Measurements from ENCODE around the gene KRTAP1-3.
"Not testable (repeated sequence)": the region's sequence is repeated elsewhere in the genome, so short reads cannot be mapped to it uniquely, and the experiment has no call there.

Gene KRTAP1-3

GRCh38 chr17:41010441-41010840 is 24.2 kb downstream of the KRTAP1-3 start:
- DNase-seq (ENCODE audit: low read depth in 2 of 2): no peak

DNA sequence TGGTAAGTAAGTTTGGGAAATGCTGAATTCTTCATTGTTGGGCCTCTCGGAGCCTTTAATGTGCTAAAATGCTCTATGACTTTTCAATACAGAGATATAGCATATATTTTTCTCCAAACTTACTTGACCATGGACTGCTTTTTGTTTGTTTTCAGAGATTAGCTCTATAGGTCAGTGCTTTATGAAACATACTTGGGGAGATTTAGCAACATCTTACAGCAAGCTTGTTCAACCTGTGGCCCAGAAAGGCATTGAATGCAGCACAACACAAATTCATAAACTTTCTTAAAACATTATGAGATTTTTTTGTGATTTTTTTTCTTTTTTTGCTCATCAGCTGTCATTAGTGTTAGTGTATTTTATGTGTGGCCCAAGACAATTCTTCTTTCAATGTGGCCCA is 24.7 kb downstream of the KRTAP1-3 start:
- DNase-seq (ENCODE audit: low read depth in 2 of 2): no peak

- no peak for DNase-seq (ENCODE audit: low read depth in 2 of 2)
Observed at GRCh38 chr17:41009301-41009760, 25.3 kb downstream of the KRTAP1-3 start.

- DNase-seq (ENCODE audit: low read depth in 2 of 2): no peak
Observed at GRCh38 chr17:41008811-41009210, 25.9 kb downstream of the KRTAP1-3 start, which contains the start of gene KRTAP3-1. Gene KRTAP3-1 (minus strand): TSS chr17:41009128. CDS start chr17:41009074, 54 bp downstream.

GRCh38 chr17:41004397-41004796 is 30.3 kb downstream of the KRTAP1-3 start:
- no peak for DNase-seq (ENCODE audit: low read depth in 2 of 2)

DNA sequence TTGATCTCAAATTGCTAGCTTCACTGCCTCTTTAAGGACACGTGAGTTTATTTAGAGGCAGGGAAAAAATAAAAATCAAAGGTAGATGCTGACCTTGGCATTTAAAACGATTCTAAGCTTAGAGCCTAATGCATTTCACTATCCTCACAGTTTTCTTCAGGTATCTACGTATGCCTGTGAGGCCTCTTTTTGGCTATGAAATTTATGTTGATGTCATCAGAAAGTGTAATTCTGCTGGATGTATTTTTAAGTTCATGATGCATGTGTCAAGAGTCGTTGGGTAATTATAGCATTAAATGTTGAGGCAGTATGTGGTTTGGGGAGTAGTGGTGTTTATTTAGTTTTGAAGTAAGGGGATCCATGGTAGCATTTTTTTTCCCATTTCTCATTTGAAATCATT is 30.7 kb downstream of the KRTAP1-3 start:
- DNase-seq (ENCODE audit: low read depth in 2 of 2): no peak

DNA sequence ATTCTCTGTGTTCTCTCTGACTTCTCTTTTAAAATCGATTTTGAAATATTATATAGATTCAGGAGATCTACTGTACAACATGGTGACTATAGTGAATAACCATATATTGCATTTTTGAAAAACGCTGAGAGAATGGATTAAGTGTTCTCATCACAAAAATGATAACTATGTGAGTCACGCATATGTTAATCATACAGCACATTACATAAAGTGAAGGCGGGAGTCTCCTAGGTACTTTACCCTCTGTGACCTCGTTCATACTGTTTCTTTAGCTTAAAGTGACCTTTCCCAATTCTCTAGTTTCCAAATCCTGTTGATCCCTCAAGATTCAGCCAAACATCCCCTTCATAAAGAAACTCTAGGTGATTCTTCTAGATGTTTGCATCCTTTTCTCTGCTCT is 31.9 kb downstream of the KRTAP1-3 start:
- no peak for DNase-seq (ENCODE audit: low read depth in 2 of 2)

DNA sequence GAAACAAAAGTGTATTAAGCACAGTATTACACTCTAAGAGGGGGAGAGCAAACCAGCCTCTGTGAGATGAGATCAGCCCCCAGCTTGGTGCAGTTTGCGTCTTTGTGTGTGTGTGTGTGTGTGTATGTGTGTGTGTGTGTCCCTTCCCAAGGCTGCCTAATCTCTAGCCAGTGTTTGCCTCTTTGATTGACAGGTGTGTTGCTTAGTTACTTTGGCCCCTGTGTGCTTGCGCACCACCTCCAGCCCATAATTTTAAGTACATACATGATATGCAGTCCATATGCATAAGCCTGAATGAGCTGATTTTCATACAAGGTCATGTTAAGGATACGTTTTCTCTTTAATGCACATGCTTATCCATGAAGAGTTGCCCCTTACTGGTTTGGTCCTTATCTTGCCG is 32.9 kb downstream of the KRTAP1-3 start:
- no peak for DNase-seq (ENCODE audit: low read depth in 2 of 2)

DNA sequence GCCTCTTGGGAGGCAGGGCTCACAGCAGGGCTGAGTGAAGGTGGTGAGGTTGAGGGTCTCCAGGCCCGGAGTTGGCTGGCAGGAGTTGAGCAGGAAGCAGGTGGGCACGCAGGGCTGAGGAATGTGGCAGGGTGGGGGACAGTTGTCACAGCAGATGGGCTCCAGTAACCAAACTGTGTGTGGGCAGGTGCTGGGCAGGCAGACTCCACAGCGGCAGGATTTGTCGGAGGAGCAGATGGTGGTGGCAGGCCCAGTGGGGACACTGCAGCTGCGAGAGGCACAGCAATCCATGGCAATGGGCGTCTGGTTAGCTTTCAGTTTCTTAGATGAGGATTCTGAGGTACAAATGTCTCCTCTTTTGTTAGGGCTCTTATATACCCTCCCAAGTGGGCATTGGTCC is 35.1 kb downstream of the KRTAP1-3 start, which contains the start of gene KRTAP3-2:
TSS of gene KRTAP3-2 (minus strand) at position 344 of the 400 bp plus-strand sequence. CDS start at position 291, 53 bp downstream.
- DNase-seq (ENCODE audit: low read depth in 2 of 2): not testable (repeated sequence)

GRCh38 chr17:40997361-40997760 is 37.3 kb downstream of the KRTAP1-3 start:
- DNase-seq (ENCODE audit: low read depth in 2 of 2): no peak

GRCh38 chr17:40996829-40997228 is 37.8 kb downstream of the KRTAP1-3 start:
- no peak for DNase-seq (ENCODE audit: low read depth in 2 of 2)

- DNase-seq (ENCODE audit: low read depth in 2 of 2): no peak
Observed at GRCh38 chr17:40995116-40995515, 39.6 kb downstream of the KRTAP1-3 start.

DNA sequence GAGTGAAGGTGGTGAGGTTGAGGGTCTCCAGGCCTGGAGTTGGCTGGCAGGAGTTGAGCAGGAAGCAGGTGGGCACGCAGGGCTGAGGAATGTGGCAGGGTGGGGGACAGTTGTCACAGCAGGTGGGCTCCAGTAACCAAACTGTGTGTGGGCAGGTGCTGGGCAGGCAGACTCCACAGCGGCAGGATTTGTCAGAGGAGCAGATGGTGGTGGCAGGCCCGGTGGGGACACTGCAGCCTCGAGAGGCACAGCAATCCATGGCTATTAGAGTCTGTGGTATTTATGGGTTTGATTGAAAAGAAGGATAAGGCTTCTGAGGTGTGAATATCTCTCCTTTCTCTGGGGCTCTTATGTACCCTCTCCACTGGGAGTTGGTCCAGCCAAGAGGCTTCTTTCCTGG is 40.8 kb downstream of the KRTAP1-3 start, which contains the start of gene KRTAP3-3:
TSS of gene KRTAP3-3 (minus strand) at position 326 of the 400 bp plus-strand sequence. CDS start at position 259, 67 bp downstream.
- DNase-seq (ENCODE audit: low read depth in 2 of 2): no peak

- DNase-seq (ENCODE audit: low read depth in 2 of 2): no peak
Observed at GRCh38 chr17:40993084-40993483, 41.6 kb downstream of the KRTAP1-3 start.

DNA sequence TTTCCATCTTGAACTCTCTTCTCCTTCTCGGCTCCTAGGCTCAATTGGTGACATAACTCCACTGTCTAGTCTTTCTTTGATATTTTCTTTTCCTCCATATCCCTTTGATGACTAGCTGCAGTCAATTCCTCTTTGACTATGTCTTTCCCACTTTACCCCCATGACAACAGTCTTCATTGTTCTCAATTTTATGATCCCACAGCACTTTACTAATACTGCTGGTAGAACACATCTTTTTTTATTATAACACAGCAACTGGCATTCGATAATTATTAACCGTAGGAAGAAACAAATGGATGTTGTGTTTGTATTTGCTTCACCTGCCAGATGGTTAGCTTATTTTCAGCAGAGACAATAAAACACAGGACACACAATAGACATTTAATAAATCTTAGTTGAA is 42.0 kb downstream of the KRTAP1-3 start:
- no peak for DNase-seq (ENCODE audit: low read depth in 2 of 2)

- DNase-seq (ENCODE audit: low read depth in 2 of 2): no peak
Observed at GRCh38 chr17:40986920-40987319, 47.8 kb downstream of the KRTAP1-3 start.

GRCh38 chr17:40984226-40984625 is 50.4 kb downstream of the KRTAP1-3 start, which contains the start of gene KRT40:
Gene KRT40 (minus strand): TSS chr17:40984326. CDS start chr17:40984273, 53 bp downstream.
- DNase-seq (ENCODE audit: low read depth in 2 of 2): no peak

All from activated CD4-positive, alpha-beta T cell treated with anti-CD3 and anti-CD28 coated beads for 24 hours (primary cell).